Brain microvascular endothelial cell (primary cell): ENCODE data around the gene TEX2.
A peak's percentile ranks its signal among the peaks of the same experiment; 100 is the strongest.

Experiments used
- DNase-seq: peaks from one replicate; pipeline ENCODE4 v3.0.0-alpha.2; 2020
- H3K27ac ChIP-seq: fragments of 250-450 bp; sonication (Bioruptor Pico); 2 replicates; pipeline ENCODE4 v1.5.1; 2020; ENCODE audit warnings: mild to moderate bottlenecking, moderate library complexity
- H3K27me3 ChIP-seq: fragments of 250-450 bp; sonication (Bioruptor Pico); replicated peaks from 2 replicates; pipeline ENCODE4 v1.5.1; 2020; ENCODE audit warnings: mild to moderate bottlenecking
- H3K36me3 ChIP-seq: fragments of 250-450 bp; sonication (Bioruptor Pico); replicated peaks from 2 replicates; pipeline ENCODE4 v1.5.1; 2020; ENCODE audit warnings: mild to moderate bottlenecking
- H3K4me3 ChIP-seq: 2 replicates; pipeline ENCODE4 v1.5.1; 2011; ENCODE audit warnings: low read depth, mild to moderate bottlenecking, control low read depth, low read length, moderate library complexity
- in situ Hi-C: cut with HindIII; loops from 2 replicates; pipeline ENCODE4 v1.10.0; 2017; ENCODE audit warnings: low sequenced_read_pairs, low pct_ligation_motif_present
- TF ChIP-seq, protein P1 (sequence below): IDR thresholded peaks from 2 replicates; pipeline ENCODE4 v1.5.1; 2011; ENCODE audit warnings: low read depth, mild to moderate bottlenecking, moderate library complexity, low read length, control low read depth, inconsistent platforms; ENCODE audit errors: missing control alignments

Gene TEX2

GRCh38 chr17:64262198-64262999 lies 661 bp downstream of the TEX2 start:
- no peak for DNase-seq
- TF ChIP-seq, protein P1, sequence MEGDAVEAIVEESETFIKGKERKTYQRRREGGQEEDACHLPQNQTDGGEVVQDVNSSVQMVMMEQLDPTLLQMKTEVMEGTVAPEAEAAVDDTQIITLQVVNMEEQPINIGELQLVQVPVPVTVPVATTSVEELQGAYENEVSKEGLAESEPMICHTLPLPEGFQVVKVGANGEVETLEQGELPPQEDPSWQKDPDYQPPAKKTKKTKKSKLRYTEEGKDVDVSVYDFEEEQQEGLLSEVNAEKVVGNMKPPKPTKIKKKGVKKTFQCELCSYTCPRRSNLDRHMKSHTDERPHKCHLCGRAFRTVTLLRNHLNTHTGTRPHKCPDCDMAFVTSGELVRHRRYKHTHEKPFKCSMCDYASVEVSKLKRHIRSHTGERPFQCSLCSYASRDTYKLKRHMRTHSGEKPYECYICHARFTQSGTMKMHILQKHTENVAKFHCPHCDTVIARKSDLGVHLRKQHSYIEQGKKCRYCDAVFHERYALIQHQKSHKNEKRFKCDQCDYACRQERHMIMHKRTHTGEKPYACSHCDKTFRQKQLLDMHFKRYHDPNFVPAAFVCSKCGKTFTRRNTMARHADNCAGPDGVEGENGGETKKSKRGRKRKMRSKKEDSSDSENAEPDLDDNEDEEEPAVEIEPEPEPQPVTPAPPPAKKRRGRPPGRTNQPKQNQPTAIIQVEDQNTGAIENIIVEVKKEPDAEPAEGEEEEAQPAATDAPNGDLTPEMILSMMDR: no peak
- no peaks in the 10 kb centered on the region for H3K27me3 ChIP-seq
- H3K27ac ChIP-seq: peak overlapping the region; percentile 52
- peak overlapping the region; percentile 74 for H3K4me3 ChIP-seq
- H3K36me3 ChIP-seq: no peaks in the 10 kb centered on the region
- in situ Hi-C loops: no loop called here

- Histone ChIP-seq H3K27me3 (no peaks in the 10 kb centered on the region), H3K4me3 (peak overlapping the region; percentile 74), H3K27ac (no peak overlapping the region), H3K36me3 (no peaks in the 10 kb centered on the region)
- no peak for DNase-seq
- TF ChIP-seq, protein P1: no peak
- in situ Hi-C loops: no loop called here
Observed at GRCh38 chr17:64261417-64262145, 1.5 kb downstream of the TEX2 start.

DNA sequence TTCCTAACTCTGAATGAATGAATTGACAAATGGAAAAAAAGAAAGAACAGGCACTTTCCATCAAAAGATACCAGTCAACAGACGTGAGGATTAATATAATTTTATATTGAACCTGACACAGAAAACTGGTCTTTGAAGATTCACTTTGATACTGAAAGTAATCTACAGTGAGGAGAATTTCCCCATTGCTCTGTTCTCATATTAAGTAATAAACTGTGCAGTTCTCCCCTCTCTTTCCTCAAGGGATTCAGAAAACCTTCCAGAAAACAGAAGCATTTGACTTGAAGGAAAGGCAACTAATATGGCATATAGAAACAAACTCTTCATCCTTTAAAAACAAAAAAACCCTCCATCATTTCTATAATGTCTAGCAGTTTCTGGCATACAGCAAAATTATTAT lies 2.2 kb downstream of the TEX2 start:
- in situ Hi-C loops: no loop called here

DNA sequence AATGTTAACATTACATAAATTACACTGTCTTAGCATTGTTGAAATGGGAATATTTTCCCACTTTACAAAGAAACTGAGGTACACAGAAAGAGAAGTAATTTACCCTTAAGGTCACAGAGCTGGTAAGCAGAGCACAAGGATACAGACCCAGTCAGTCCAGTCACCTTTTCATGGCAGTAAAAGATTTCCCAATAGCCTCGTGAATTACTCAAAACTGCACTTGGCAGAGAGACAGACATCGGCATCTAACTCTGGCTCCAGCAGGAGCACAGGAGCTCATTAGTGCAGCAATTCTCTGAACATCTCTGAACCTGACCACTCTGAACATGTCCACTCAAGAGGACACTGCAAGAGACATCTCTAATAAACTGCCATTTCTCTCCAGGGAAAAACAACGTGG lies 3.1 kb downstream of the TEX2 start:
- in situ Hi-C loops: no loop called here
- TF ChIP-seq, protein P1: no peak
- Histone ChIP-seq H3K36me3 (no peaks in the 10 kb centered on the region), H3K27ac (no peak overlapping the region), H3K27me3 (no peaks in the 10 kb centered on the region), H3K4me3 (no peak overlapping the region)
- DNase-seq: no peak

More for the DNA sequence above, 2.2 kb downstream of the TEX2 start:
- Histone ChIP-seq H3K4me3 (no peak overlapping the region), H3K27ac (no peak overlapping the region), H3K36me3 (no peaks in the 10 kb centered on the region), H3K27me3 (no peaks in the 10 kb centered on the region)
- TF ChIP-seq, protein P1: no peak
- no peak for DNase-seq

- in situ Hi-C loops: no loop called here
- Histone ChIP-seq H3K27ac (no peak overlapping the region), H3K4me3 (no peak overlapping the region), H3K36me3 (no peaks in the 10 kb centered on the region), H3K27me3 (no peaks in the 10 kb centered on the region)
- TF ChIP-seq, protein P1: no peak
- DNase-seq: no peak
Observed at GRCh38 chr17:64259426-64259825, 3.6 kb downstream of the TEX2 start.
